Lung (tissue), 12 donors: ENCODE data around the gene L3HYPDH. TPM values are rescaled to one million over a fixed set of nuclear protein-coding genes. Genes with fewer than 3 reads are reported as not detected.

Experiments used
- ATAC-seq: fragments of 200-7000 bp; cut with Tn5 transposase; one replicate; pipeline ENCODE4 v1.9.1; 2020; ENCODE audit warnings: moderate number of reproducible peaks; ENCODE audit not compliant: insufficient read depth, low FRiP score
- DNase-seq, 3 donors: peaks; one replicate each; pipeline ENCODE4 v3.0.0-alpha.2; 2013 to 2017
- H3K27ac ChIP-seq, 2 donors: one replicate each; pipeline ENCODE4 v1.5.1; 2013; ENCODE audit warnings: mild to moderate bottlenecking in 2 of 2, moderate library complexity in 2 of 2, control low read depth in 1 of 2, inconsistent platforms in 1 of 2, low read depth in 1 of 2, low read length in 1 of 2
- H3K27me3 ChIP-seq, 3 donors: one replicate each; pipeline ENCODE4 v1.5.1; 2013; ENCODE audit warnings: low read length in 2 of 3; ENCODE audit not compliant: control insufficient read depth in 3 of 3, insufficient read depth in 3 of 3
- H3K36me3 ChIP-seq, 4 donors: one replicate each; pipeline ENCODE4 v1.5.1; 2013; ENCODE audit warnings: low read length in 4 of 4, mild to moderate bottlenecking in 1 of 4, moderate library complexity in 1 of 4; ENCODE audit not compliant: control insufficient read depth in 4 of 4, insufficient read depth in 4 of 4
- H3K4me1 ChIP-seq, 5 donors: one replicate each; pipeline ENCODE4 v1.5.1; 2013; ENCODE audit warnings: low read length in 5 of 5, mild to moderate bottlenecking in 2 of 5, moderate library complexity in 1 of 5; ENCODE audit not compliant: control insufficient read depth in 5 of 5, insufficient read depth in 5 of 5
- H3K4me3 ChIP-seq: one replicate; pipeline ENCODE4 v1.5.1; 2013; ENCODE audit warnings: mild to moderate bottlenecking, control low read depth, moderate library complexity
- H3K9ac ChIP-seq, 2 donors: one replicate each; pipeline ENCODE4 v1.5.1; 2013; ENCODE audit warnings: low read length in 2 of 2, control low read depth in 1 of 2; ENCODE audit not compliant: insufficient read depth in 1 of 2
- H3K9me3 ChIP-seq, 4 donors: one replicate each; pipeline ENCODE4 v1.5.1; 2013; ENCODE audit warnings: low read length in 3 of 4, mild to moderate bottlenecking in 1 of 4, moderate library complexity in 1 of 4; ENCODE audit not compliant: control insufficient read depth in 4 of 4, insufficient read depth in 3 of 4
- WGBS, 2 donors: extraction: QIAGEN DNeasy Blood & Tissue Kit; methylation state at CpG; one replicate each; pipeline ENCODE4 v1.1.7; 2013; 5-methylcytosine and 5-hydroxymethylcytosine counted together
- polyA plus RNA-seq, 2 donors: library from polyadenylated mRNA; stranded (reverse); fragments of 200-250 nt; gene quantifications; one replicate each; pipeline ENCODE4 v1.2.1, GENCODE V29; 2013
- total RNA-seq, 2 donors: library from RNA; depleted of rRNA in 1 of 2; stranded (reverse); fragments of >200 nt in 1 of 2; gene quantifications; one replicate each; pipeline ENCODE4 v1.2.1, GENCODE V29; 2014 to 2021
- TF ChIP-seq, protein P1 (sequence below): IDR thresholded peaks from 2 replicates; pipeline ENCODE4 v1.5.1; 2012; ENCODE audit warnings: mild to moderate bottlenecking; ENCODE audit errors: control extremely low read depth, extremely low read depth
- donor health status: control.
- donor health status: control.
- donor health status: Bipolar disorder and iron deficiency.
- donor health status: healthy.
- donor health status: DM: yes; HTN: yes; CAD: no.

The L3HYPDH gene
- total and polyA plus RNA-seq, 4 donors = 17.1 to 32.8 (median 25.0) TPM

- H3K36me3 ChIP-seq = peaks cover 0 to 17% (median 6%) of the 10 kb centered on the region in 4 donors
- no peak for ATAC-seq
- H3K9ac ChIP-seq = no peak overlapping the region
- H3K27ac ChIP-seq = no peak overlapping the region
- H3K27me3 ChIP-seq = peaks cover 0 to 3% (median 0%) of the 10 kb centered on the region in 3 donors
- WGBS, 2 donors = 96% methylated on average over 1 of the region's 1 CpG
- no peak for DNase-seq
- H3K9me3 ChIP-seq = no peaks in the 10 kb centered on the region
- peaks cover 0 to 8% (median 0%) of the 10 kb centered on the region in 5 donors for H3K4me1 ChIP-seq
- no peak overlapping the region for H3K4me3 ChIP-seq
- TF ChIP-seq, protein P1, sequence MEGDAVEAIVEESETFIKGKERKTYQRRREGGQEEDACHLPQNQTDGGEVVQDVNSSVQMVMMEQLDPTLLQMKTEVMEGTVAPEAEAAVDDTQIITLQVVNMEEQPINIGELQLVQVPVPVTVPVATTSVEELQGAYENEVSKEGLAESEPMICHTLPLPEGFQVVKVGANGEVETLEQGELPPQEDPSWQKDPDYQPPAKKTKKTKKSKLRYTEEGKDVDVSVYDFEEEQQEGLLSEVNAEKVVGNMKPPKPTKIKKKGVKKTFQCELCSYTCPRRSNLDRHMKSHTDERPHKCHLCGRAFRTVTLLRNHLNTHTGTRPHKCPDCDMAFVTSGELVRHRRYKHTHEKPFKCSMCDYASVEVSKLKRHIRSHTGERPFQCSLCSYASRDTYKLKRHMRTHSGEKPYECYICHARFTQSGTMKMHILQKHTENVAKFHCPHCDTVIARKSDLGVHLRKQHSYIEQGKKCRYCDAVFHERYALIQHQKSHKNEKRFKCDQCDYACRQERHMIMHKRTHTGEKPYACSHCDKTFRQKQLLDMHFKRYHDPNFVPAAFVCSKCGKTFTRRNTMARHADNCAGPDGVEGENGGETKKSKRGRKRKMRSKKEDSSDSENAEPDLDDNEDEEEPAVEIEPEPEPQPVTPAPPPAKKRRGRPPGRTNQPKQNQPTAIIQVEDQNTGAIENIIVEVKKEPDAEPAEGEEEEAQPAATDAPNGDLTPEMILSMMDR = no peak
Observed at GRCh38 chr14:59461891-59462290, 22.3 kb downstream of the L3HYPDH start.

DNA sequence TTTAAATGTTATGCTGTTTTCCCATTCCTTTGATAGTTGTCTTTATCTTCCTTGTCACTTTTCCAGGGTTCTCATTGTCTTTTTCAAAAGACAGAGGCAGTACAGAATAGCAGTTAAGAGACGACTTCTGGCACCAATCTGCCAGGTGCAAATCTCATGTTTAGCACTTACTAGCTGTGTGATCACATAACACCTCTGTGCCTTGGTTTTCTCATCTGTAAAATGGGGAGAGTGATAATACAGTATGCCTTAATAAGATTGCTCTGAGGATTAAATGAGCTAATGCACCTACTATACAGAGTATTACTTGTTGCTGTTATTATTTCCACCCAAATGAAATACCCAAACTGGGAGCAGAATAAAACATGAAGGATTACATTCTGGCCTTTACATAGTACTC, 23.8 kb downstream of the L3HYPDH start:
- 92% methylated on average over 1 of the region's 1 CpG for WGBS, 2 donors
- Histone ChIP-seq H3K4me3 (no peak overlapping the region), H3K36me3 (peaks cover 0 to 18% (median 8%) of the 10 kb centered on the region in 4 donors), H3K9me3 (no peaks in the 10 kb centered on the region), H3K4me1 (peaks cover 0 to 8% (median 0%) of the 10 kb centered on the region in 5 donors), H3K9ac (no peak overlapping the region), H3K27ac (no peak overlapping the region), H3K27me3 (peaks cover 0 to 3% (median 0%) of the 10 kb centered on the region in 3 donors)
- DNase-seq (no peak), ATAC-seq (no peak)
- TF ChIP-seq, protein P1 = no peak

GRCh38 chr14:59458486-59458885, 25.7 kb downstream of the L3HYPDH start:
- DNase-seq (no peak), ATAC-seq (no peak)
- H3K27ac ChIP-seq = no peak overlapping the region

More at GRCh38 chr14:59458486-59458885, 25.7 kb downstream of the L3HYPDH start:
- peaks cover 0 to under 1% (median 0%) of the 10 kb centered on the region in 5 donors for H3K4me1 ChIP-seq
- H3K4me3 ChIP-seq = no peak overlapping the region
- H3K9me3 ChIP-seq = no peaks in the 10 kb centered on the region
- TF ChIP-seq, protein P1 = no peak
- H3K27me3 ChIP-seq = peaks cover 0 to 3% (median 0%) of the 10 kb centered on the region in 3 donors
- peaks cover 0 to 18% (median 8%) of the 10 kb centered on the region in 4 donors for H3K36me3 ChIP-seq
- no peak overlapping the region for H3K9ac ChIP-seq
- 93% methylated on average over 2 of the region's 2 CpGs for WGBS, 2 donors
